Measurements from ENCODE around the gene CYP26C1. TPM values are rescaled to one million over a fixed set of nuclear protein-coding genes. Genes with fewer than 3 reads are reported as not detected.

The CYP26C1 gene
- polyA plus RNA-seq, 1 donor from 2014 or later, result not detected

DNA sequence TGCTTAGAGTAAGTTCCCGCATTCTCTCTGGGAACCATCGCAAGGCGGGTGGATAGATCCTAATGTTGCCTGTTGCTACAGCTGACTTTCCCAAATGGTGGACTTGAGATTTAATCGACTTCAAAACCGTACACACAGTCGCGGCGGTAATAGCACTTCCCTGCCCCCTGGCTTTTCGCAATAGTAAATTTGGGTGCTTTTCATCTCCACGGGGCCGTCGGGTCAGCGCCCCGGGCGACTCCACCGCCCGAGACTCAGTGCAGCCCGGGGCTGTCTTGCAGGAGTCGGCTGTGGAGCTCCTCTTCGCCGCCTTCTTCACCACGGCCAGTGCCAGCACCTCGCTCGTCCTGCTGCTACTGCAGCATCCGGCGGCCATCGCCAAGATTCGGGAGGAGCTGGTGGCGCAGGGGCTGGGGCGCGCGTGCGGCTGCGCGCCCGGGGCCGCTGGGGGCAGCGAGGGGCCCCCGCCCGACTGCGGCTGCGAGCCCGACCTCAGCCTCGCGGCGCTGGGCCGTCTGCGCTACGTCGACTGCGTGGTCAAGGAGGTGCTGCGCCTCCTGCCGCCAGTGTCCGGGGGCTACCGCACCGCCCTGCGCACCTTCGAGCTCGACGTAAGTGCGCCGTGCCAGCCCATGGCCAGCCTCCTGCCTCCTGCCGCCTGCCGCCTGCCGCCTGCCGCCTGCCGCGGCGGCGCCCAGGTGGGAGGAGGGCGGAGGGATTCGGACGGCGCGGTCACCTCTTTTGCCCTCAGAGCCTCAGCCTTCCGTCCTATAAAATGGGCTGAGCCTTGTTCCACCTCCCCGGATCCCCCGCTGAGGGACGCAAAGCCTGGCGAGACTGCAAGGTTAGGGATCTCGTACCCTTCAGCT lies 5.3 kb downstream of the CYP26C1 start (continued):
- no peak for TF ChIP-seq SMC3 (conservative IDR thresholded peaks at IDR 0.05; ENCODE audit: poor library complexity)
- TF ChIP-seq EZH2 (IDR thresholded peaks at IDR 0.05; ENCODE audit: borderline replicate concordance, insufficient read depth, low read length, poor library complexity, severe bottlenecking), result no peak

DNA sequence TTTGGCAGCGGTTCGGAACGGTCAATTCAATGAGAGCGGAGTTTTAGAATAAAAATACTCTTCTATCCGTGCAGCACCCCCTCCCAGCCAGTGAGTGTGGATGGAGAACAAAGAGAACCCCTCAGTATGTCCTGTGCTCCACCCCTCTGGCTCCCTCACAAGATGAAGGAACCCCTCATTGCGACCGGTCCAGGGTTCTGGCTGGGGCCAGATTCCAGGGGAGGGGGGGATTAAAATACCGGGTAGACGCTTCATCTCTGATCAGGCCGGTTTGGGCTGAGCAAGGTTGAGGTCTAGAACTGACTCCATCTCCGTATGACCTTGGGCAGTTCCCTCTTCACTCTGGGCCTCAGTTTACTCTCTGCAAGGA lies 5.9 kb downstream of the CYP26C1 start:
- TF ChIP-seq RAD21 (conservative IDR thresholded peaks at IDR 0.05), result no peak
- TF ChIP-seq, protein P1, sequence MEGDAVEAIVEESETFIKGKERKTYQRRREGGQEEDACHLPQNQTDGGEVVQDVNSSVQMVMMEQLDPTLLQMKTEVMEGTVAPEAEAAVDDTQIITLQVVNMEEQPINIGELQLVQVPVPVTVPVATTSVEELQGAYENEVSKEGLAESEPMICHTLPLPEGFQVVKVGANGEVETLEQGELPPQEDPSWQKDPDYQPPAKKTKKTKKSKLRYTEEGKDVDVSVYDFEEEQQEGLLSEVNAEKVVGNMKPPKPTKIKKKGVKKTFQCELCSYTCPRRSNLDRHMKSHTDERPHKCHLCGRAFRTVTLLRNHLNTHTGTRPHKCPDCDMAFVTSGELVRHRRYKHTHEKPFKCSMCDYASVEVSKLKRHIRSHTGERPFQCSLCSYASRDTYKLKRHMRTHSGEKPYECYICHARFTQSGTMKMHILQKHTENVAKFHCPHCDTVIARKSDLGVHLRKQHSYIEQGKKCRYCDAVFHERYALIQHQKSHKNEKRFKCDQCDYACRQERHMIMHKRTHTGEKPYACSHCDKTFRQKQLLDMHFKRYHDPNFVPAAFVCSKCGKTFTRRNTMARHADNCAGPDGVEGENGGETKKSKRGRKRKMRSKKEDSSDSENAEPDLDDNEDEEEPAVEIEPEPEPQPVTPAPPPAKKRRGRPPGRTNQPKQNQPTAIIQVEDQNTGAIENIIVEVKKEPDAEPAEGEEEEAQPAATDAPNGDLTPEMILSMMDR (IDR thresholded peaks at IDR 0.05; ENCODE audit: poor library complexity, severe bottlenecking), result no peak
- no peak for TF ChIP-seq EZH2 (IDR thresholded peaks at IDR 0.05; ENCODE audit: borderline replicate concordance, insufficient read depth, low read length, poor library complexity, severe bottlenecking)
- TF ChIP-seq TAF1 (IDR thresholded peaks at IDR 0.05; ENCODE audit: low read depth), result no peak
- no peak for TF ChIP-seq MXI1 (conservative IDR thresholded peaks at IDR 0.05; ENCODE audit: poor library complexity, severe bottlenecking)
- TF ChIP-seq EP300 (conservative IDR thresholded peaks at IDR 0.05; ENCODE audit: poor library complexity, severe bottlenecking), result no peak
- TF ChIP-seq POLR2AphosphoS5 (IDR thresholded peaks at IDR 0.05), result no peak
- Histone ChIP-seq H3K9me2 (ENCODE audit: insufficient read depth, low read length) (no peaks in the 10 kb centered on the region), H3K4me3 (ENCODE audit: low read length) (no peak overlapping the region), H3K9me3 (ENCODE audit: low read length) (peaks cover 9% of the 10 kb centered on the region), H3K36me3 (ENCODE audit: insufficient read depth, low read length) (no peaks in the 10 kb centered on the region), H3K4me2 (ENCODE audit: low read length) (no peak overlapping the region), H3K27ac (ENCODE audit: low read length) (no peak overlapping the region), H3K27me3 (ENCODE audit: insufficient read depth, low read depth, low read length) (peaks cover 99% of the 10 kb centered on the region), H3F3A (ENCODE audit: insufficient read depth, low read length, poor library complexity, severe bottlenecking) (no peaks in the 10 kb centered on the region), H3K79me2 (replicated peaks; ENCODE audit: insufficient read depth, low read length) (no peaks in the 10 kb centered on the region), H2AFZ (ENCODE audit: low read depth, low read length) (no peak overlapping the region), H3K9ac (ENCODE audit: low read length) (no peak overlapping the region), H4K20me1 (ENCODE audit: insufficient read depth) (no peaks in the 10 kb centered on the region)

DNA sequence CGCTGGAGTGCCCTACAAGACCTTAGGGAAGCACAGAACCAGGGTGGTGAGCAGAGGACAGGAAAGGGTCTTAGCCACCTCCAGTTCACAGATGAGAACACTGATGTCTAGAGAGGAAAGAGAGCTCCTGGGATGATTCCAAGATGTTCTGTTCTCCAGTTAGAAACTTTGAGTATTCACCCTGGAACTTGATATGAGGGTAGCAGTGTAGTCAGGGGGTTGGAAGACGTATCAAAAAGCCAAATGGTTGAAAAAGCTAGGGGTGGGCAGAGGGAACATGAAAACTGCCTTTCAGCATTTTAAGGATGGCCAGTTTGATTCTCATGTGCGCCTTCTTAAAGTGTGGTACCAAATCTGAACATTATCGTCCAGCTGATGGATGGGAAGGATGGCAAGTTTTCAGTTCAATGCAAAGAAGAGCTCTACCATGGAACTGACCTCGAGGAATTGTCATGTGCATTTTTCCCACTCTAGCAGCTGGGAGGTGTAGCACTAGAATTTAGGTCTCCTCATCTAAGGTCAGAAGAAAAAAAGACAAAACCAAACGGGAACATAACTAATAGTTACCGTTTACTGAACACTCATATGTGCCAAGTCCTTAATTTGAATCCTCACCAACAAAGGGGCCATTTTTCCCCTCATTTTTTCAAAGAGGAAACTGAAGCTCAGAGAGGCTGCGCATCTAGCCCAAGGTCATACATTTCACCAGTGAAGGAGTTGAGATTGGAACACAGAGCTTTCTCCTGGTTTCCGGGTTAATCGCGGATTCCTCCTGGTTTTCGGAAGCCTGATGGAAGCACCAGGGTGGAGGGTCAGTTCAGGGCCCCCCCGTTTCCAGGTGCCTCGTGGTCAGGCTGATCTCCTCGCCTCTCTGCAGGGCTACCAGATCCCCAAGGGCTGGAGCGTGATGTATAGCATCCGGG lies 7.1 kb downstream of the CYP26C1 start:
- Histone ChIP-seq H3K36me3 (ENCODE audit: insufficient read depth, low read length) (no peaks in the 10 kb centered on the region), H2AFZ (ENCODE audit: low read depth, low read length) (no peak overlapping the region), H3K9ac (ENCODE audit: low read length) (peak overlapping the region; percentile 26), H3K4me3 (ENCODE audit: low read length) (peak overlapping the region; percentile 74), H3K9me3 (ENCODE audit: low read length) (peaks cover 4% of the 10 kb centered on the region), H3K4me2 (ENCODE audit: low read length) (peak overlapping the region; percentile 51), H3K79me2 (replicated peaks; ENCODE audit: insufficient read depth, low read length) (no peaks in the 10 kb centered on the region), H3K27me3 (ENCODE audit: insufficient read depth, low read depth, low read length) (peaks cover 99% of the 10 kb centered on the region), H3F3A (ENCODE audit: insufficient read depth, low read length, poor library complexity, severe bottlenecking) (no peaks in the 10 kb centered on the region), H4K20me1 (ENCODE audit: insufficient read depth) (no peaks in the 10 kb centered on the region), H3K27ac (ENCODE audit: low read length) (no peak overlapping the region), H3K9me2 (ENCODE audit: insufficient read depth, low read length) (no peaks in the 10 kb centered on the region)
- no peak for TF ChIP-seq TAF1 (IDR thresholded peaks at IDR 0.05; ENCODE audit: low read depth)

Data from neural cell (in vitro differentiated cells).